H9 (cell line): ENCODE measurements around the gene PAFAH1B1. TPM values are rescaled to one million over a fixed set of nuclear protein-coding genes. Genes with fewer than 3 reads are reported as not detected.
"Not testable (repeated sequence)": the region's sequence is repeated elsewhere in the genome, so short reads cannot be mapped to it uniquely, and the experiment has no call there.

Experiments
- DNase-seq: peaks from one replicate; pipeline ENCODE4 v3.0.0-alpha.2; 2017
- H2AFZ ChIP-seq: one replicate; pipeline ENCODE4 v1.6.1; 2013; ENCODE audit warnings: mild to moderate bottlenecking, low read length, control low read depth, moderate library complexity
- H2AK5ac ChIP-seq: 2 replicates; pipeline ENCODE4 v1.6.1; 2013; ENCODE audit warnings: low read length, control low read depth, mixed read lengths; ENCODE audit not compliant: insufficient read length
- H2BK120ac ChIP-seq: one replicate; pipeline ENCODE4 v1.6.1; 2013; ENCODE audit warnings: low read depth, mild to moderate bottlenecking, low read length, control low read depth, inconsistent platforms; ENCODE audit not compliant: poor library complexity, severe bottlenecking
- H2BK12ac ChIP-seq: 2 replicates; pipeline ENCODE4 v1.6.1; 2013; ENCODE audit warnings: low read length, control low read depth, mixed read lengths, low read depth; ENCODE audit not compliant: insufficient read length
- H2BK15ac ChIP-seq: 2 replicates; pipeline ENCODE4 v1.6.1; 2013; ENCODE audit warnings: low read depth, low read length, control low read depth
- H2BK20ac ChIP-seq: one replicate; pipeline ENCODE4 v1.6.1; 2013; ENCODE audit warnings: low read depth, mild to moderate bottlenecking, low read length, control low read depth, inconsistent platforms; ENCODE audit not compliant: poor library complexity, severe bottlenecking
- H2BK5ac ChIP-seq: 2 replicates; pipeline ENCODE4 v1.6.1; 2013; ENCODE audit warnings: low read length, control low read depth, mixed read lengths; ENCODE audit not compliant: insufficient read length
- H3K14ac ChIP-seq: 2 replicates; pipeline ENCODE4 v1.6.1; 2013; ENCODE audit warnings: low read length, control low read depth; ENCODE audit not compliant: insufficient read depth
- H3K18ac ChIP-seq: 2 replicates; pipeline ENCODE4 v1.6.1; 2013; ENCODE audit warnings: low read depth, mild to moderate bottlenecking, mixed read lengths, low read length, control low read depth; ENCODE audit not compliant: insufficient read length
- H3K23ac ChIP-seq: 2 replicates; pipeline ENCODE4 v1.6.1; 2013; ENCODE audit warnings: low read length, control low read depth, mixed read lengths, low read depth; ENCODE audit not compliant: insufficient read length
- H3K23me2 ChIP-seq: 2 replicates; pipeline ENCODE4 v1.6.1; 2013; ENCODE audit warnings: low read depth, mild to moderate bottlenecking, mixed read lengths, low read length, control low read depth; ENCODE audit not compliant: insufficient read length, poor library complexity, severe bottlenecking
- H3K27ac ChIP-seq: 2 replicates; pipeline ENCODE4 v1.5.1; 2013; ENCODE audit warnings: low read length, control low read depth, mixed read lengths, low read depth; ENCODE audit not compliant: insufficient read length
- H3K27me3 ChIP-seq: 2 replicates; pipeline ENCODE4 v1.6.1; 2013; ENCODE audit warnings: low read length, control low read depth, inconsistent platforms; ENCODE audit not compliant: insufficient read depth
- H3K4ac ChIP-seq: 2 replicates; pipeline ENCODE4 v1.6.1; 2013; ENCODE audit warnings: low read depth, mild to moderate bottlenecking, control low read depth, inconsistent platforms, low read length, moderate library complexity
- H3K4me1 ChIP-seq: 2 replicates; pipeline ENCODE4 v1.6.1; 2013; ENCODE audit warnings: low read length, control low read depth, inconsistent platforms; ENCODE audit not compliant: insufficient read depth
- H3K4me2 ChIP-seq: 2 replicates; pipeline ENCODE4 v1.6.1; 2013; ENCODE audit warnings: low read length, control low read depth, mixed read lengths; ENCODE audit not compliant: insufficient read length, insufficient read depth
- H3K56ac ChIP-seq: 2 replicates; pipeline ENCODE4 v1.6.1; 2013; ENCODE audit warnings: low read depth, mild to moderate bottlenecking, mixed read lengths, low read length, control low read depth; ENCODE audit not compliant: insufficient read length
- H3K79me1 ChIP-seq: 2 replicates; pipeline ENCODE4 v1.6.1; 2013; ENCODE audit warnings: low read depth, mild to moderate bottlenecking, moderate library complexity, low read length, control low read depth, inconsistent platforms; ENCODE audit not compliant: insufficient read depth, poor library complexity, severe bottlenecking
- H3K79me2 ChIP-seq: 2 replicates; pipeline ENCODE4 v1.6.1; 2013; ENCODE audit warnings: low read length, control low read depth, inconsistent platforms; ENCODE audit not compliant: insufficient read depth
- H3K9ac ChIP-seq: 2 replicates; pipeline ENCODE4 v1.6.1; 2013; ENCODE audit warnings: low read length, control low read depth, mixed read lengths; ENCODE audit not compliant: insufficient read length; ENCODE audit errors: extremely low read depth
- H3K9me3 ChIP-seq: one replicate; pipeline ENCODE4 v1.6.1; 2013; ENCODE audit warnings: low read depth, low read length, inconsistent platforms; ENCODE audit not compliant: control insufficient read depth
- H3T11ph ChIP-seq: one replicate; pipeline ENCODE4 v1.6.1; 2013; ENCODE audit warnings: mild to moderate bottlenecking, low read length, control low read depth, inconsistent platforms
- H4K20me1 ChIP-seq: one replicate; pipeline ENCODE4 v1.6.1; 2013; ENCODE audit not compliant: control insufficient read depth, insufficient read length, insufficient read depth
- H4K5ac ChIP-seq: 2 replicates; pipeline ENCODE4 v1.6.1; 2013; ENCODE audit warnings: low read depth, mild to moderate bottlenecking, mixed read lengths, low read length, control low read depth; ENCODE audit not compliant: insufficient read length
- H4K8ac ChIP-seq: replicated peaks from 2 replicates; pipeline ENCODE4 v1.6.1; 2013; ENCODE audit warnings: low read length, control low read depth, mixed read lengths, low read depth; ENCODE audit not compliant: insufficient read length
- H4K91ac ChIP-seq: 2 replicates; pipeline ENCODE4 v1.6.1; 2013; ENCODE audit warnings: low read depth, mild to moderate bottlenecking, moderate library complexity, mixed read lengths, low read length, control low read depth; ENCODE audit not compliant: insufficient read length
- H3K27ac Mint-ChIP-seq, 3 experiments: 2 replicates in 2 of 3; 3 replicates in 1 of 3; pipeline ENCODE4 v1.8.0; 2020 to 2021; ENCODE audit warnings: mixed read lengths in 3 of 3, mild to moderate bottlenecking in 1 of 3, moderate library complexity in 1 of 3
- H3K27me3 Mint-ChIP-seq: 2 replicates; pipeline ENCODE4 v1.8.0; 2021; ENCODE audit warnings: low read depth, mild to moderate bottlenecking, moderate library complexity, mixed read lengths
- H3K36me3 Mint-ChIP-seq, 3 experiments: 2 replicates in 2 of 3; 3 replicates in 1 of 3; pipeline ENCODE4 v1.8.0; 2020 to 2021; ENCODE audit warnings: low read depth in 3 of 3, mixed read lengths in 3 of 3; ENCODE audit not compliant: insufficient read depth in 1 of 3
- H3K4me1 Mint-ChIP-seq, 2 experiments: 2 replicates each; pipeline ENCODE4 v1.8.0; 2020; ENCODE audit warnings: mixed read lengths in 2 of 2
- H3K4me3 Mint-ChIP-seq, 2 experiments: 2 replicates in 1 of 2; 3 replicates in 1 of 2; pipeline ENCODE4 v1.8.0; 2020 to 2021; ENCODE audit warnings: mild to moderate bottlenecking in 2 of 2, mixed read lengths in 2 of 2, moderate library complexity in 1 of 2
- H3K9me3 Mint-ChIP-seq, 2 experiments: 2 replicates in 1 of 2; 3 replicates in 1 of 2; pipeline ENCODE4 v1.8.0; 2020; ENCODE audit warnings: mild to moderate bottlenecking in 2 of 2, mixed read lengths in 2 of 2, moderate library complexity in 1 of 2
- WGBS: extraction: QIAGEN DNeasy Blood & Tissue Kit; methylation state at CpG from one replicate; pipeline ENCODE4 v1.1.7; 2013; ENCODE audit warnings: missing lambda C conversion rate, low lambda C conversion rate, mixed read lengths; ENCODE audit not compliant: insufficient read length; ENCODE audit errors: extremely low coverage; 5-methylcytosine and 5-hydroxymethylcytosine counted together
- total RNA-seq: library from RNA; stranded (reverse); gene quantifications from 2 replicates; pipeline ENCODE4 v1.2.1, GENCODE V29; 2021

Gene PAFAH1B1
- total RNA-seq, 1 experiment from 2014 or later: 134 TPM

DNA sequence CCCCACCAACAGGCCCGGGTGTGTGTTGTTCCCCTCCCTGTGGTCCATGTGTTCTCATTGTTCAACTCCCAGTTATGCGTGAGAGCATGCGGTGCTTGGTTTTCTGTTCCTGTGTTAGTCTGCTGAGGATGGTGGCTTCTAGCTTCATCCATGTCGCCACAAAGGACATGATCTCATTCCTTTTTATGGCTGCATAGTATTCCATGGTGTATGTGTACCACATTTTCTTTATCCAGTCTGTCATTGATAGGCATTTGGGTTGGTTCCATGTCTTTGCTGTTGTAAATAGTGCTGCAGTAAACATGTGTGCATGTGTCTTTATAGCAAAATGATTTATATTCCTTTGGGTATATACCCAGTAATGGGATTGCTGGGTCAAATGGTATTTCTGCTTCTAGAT lies 67.0 kb downstream of the PAFAH1B1 start:
- not testable (repeated sequence) for H3K23me2 ChIP-seq, H2BK5ac ChIP-seq, H3K4me1 Mint-ChIP-seq, H2BK20ac ChIP-seq, H3K56ac ChIP-seq, H3K4ac ChIP-seq, H3K14ac ChIP-seq, H3K4me3 Mint-ChIP-seq, H3K79me1 ChIP-seq, H3K27me3 ChIP-seq, H3K36me3 Mint-ChIP-seq, H2AFZ ChIP-seq, H3K18ac ChIP-seq, H4K20me1 ChIP-seq, H3T11ph ChIP-seq, H3K27me3 Mint-ChIP-seq, H2BK15ac ChIP-seq, H4K5ac ChIP-seq, H3K9ac ChIP-seq, H4K8ac ChIP-seq, H3K4me1 ChIP-seq, H3K23ac ChIP-seq, H3K9me3 Mint-ChIP-seq, DNase-seq, H3K27ac Mint-ChIP-seq, H2BK12ac ChIP-seq, H2BK120ac ChIP-seq, H3K4me2 ChIP-seq, H2AK5ac ChIP-seq, H3K9me3 ChIP-seq, H4K91ac ChIP-seq, H3K27ac ChIP-seq
- H3K79me2 ChIP-seq: peaks cover 13% of the 10 kb centered on the region
- no CpG with 5 or more reads among the region's 4 CpGs for WGBS
